Measurements from ENCODE around the gene IKBIP. TPM values are rescaled to one million over a fixed set of nuclear protein-coding genes. Genes with fewer than 3 reads are reported as not detected.

IKBIP gene
- total and polyA plus RNA-seq, 7 donors = 2.1 to 6.0 (median 3.6) TPM

DNA sequence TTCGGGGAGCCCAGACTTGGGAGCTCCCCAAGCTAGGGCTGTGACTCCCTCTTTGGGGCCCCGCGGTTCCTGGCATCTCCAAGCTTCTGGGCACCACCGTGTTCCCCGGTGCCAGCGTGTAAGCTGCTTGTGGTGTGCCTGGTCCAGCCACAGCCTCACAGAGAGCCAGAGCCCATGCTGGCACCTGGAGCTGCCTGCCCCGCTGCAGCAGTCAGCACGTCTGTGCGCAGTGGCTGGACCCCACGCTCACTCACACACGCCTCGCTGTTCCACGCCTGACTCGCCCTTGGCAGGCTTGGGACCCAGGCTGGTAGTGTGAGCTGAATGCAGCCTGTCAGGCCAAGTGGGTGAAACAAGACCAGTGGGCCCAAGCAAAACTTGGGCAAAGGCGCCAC, 35.0 kb upstream of the IKBIP start:
- intact Hi-C loops (cut with DNase I) = no loop called here
- 93 to 97% (median 95%) methylated on average over 15 of the region's 15 CpGs for WGBS, 3 donors
- DNase-seq (no peak), ATAC-seq (no peak)
- no peaks in the 10 kb centered on the region for H3K27me3 ChIP-seq (ENCODE audit: insufficient read depth in 3 of 3, low read length in 2 of 3)
- no peaks in the 10 kb centered on the region for H3K4me1 ChIP-seq
- H3K4me3 ChIP-seq = no peak overlapping the region
- H3K36me3 ChIP-seq (ENCODE audit: insufficient read depth in 1 of 2, low read depth in 1 of 2) = peaks cover 9 to 90% of the 10 kb centered on the region in 2 donors
- TF ChIP-seq, protein P1, sequence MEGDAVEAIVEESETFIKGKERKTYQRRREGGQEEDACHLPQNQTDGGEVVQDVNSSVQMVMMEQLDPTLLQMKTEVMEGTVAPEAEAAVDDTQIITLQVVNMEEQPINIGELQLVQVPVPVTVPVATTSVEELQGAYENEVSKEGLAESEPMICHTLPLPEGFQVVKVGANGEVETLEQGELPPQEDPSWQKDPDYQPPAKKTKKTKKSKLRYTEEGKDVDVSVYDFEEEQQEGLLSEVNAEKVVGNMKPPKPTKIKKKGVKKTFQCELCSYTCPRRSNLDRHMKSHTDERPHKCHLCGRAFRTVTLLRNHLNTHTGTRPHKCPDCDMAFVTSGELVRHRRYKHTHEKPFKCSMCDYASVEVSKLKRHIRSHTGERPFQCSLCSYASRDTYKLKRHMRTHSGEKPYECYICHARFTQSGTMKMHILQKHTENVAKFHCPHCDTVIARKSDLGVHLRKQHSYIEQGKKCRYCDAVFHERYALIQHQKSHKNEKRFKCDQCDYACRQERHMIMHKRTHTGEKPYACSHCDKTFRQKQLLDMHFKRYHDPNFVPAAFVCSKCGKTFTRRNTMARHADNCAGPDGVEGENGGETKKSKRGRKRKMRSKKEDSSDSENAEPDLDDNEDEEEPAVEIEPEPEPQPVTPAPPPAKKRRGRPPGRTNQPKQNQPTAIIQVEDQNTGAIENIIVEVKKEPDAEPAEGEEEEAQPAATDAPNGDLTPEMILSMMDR (IDR thresholded peaks at IDR 0.05) = no peak
- H3K27ac ChIP-seq = no peak overlapping the region
- no peaks in the 10 kb centered on the region for H3K9me3 ChIP-seq

DNA sequence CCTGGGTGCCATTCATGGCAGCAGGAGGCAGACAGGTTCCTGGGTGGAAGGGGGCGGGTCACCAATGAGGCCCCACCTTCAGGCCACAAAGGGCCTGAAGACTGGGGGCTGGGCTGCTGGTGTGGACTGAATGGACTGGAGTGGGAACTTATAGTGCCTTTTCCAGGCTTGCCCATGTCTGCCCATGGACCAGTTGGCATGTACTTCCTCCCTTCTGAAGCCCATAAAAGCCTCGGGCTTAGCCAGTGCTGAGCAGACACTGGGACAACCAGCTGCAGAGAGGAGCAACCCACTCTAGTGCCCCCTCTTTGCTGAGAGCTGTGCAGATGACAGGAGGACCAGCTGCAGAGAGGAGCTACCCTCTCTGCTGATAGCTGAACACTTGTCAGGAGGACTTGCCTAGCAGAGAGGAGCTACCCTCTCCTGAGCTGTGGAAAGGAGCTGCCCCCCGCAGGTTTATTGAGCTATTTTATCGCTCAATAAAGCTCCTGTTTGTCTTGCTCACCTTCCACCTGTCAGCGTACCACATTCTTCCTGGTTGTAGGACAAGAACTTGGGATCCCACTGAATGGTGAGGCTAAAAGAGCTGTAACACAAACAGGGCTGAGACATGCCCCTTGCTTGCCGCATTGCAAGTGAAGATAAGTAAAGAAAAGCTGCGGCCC, 34.5 kb upstream of the IKBIP start:
- DNase-seq (no peak), ATAC-seq (no peak)
- TF ChIP-seq, protein P1 (IDR thresholded peaks at IDR 0.05) = no peak
- intact Hi-C loops (cut with DNase I) = no loop called here
- no peak overlapping the region for H3K4me3 ChIP-seq
- H3K27ac ChIP-seq = no peak overlapping the region
- H3K4me1 ChIP-seq = no peaks in the 10 kb centered on the region
- WGBS, 3 donors = 92 to 98% (median 94%) methylated on average over 7 of the region's 7 CpGs
- H3K9me3 ChIP-seq = no peaks in the 10 kb centered on the region
- H3K36me3 ChIP-seq (ENCODE audit: insufficient read depth in 1 of 2, low read depth in 1 of 2) = peaks cover 9 to 92% of the 10 kb centered on the region in 2 donors
- H3K27me3 ChIP-seq (ENCODE audit: insufficient read depth in 3 of 3, low read length in 2 of 3) = no peaks in the 10 kb centered on the region

DNA sequence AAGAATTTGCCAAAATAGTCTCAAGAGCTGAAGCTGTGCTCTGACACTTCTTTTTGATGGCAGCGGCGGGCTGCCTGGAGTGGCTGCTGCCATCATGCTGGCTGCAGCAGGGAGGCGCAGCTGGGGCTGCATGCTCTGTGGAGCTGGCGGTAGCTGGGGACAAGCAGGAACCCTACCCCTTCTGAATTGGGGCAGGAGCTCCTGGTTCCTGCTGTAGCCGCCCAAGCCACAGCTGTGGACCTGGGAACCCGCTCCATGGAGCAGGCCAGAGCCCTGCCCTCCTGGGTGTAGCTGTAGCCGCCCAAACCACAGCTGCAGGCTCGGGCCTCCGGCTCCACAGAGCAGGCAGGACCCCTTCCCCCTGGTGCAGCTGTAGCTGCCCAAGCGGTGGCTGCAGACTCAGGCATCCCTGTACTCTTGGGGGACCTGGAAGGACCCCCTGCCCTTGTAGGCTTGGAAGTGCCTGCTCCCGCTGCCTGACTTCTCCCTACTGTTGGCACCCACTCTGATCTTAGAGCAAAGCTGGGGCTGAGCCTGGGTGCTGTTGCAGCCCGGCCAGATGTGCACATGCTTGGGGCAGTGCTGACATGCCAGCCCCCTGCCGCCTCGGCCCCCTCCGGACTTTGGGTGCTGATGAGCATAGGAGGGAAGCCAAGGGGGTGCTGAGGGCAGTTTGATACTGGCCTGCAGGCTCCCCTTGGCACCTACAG, 33.8 kb upstream of the IKBIP start:
- 93 to 96% (median 93%) methylated on average over 15 of the region's 15 CpGs for WGBS, 3 donors
- H3K9me3 ChIP-seq = no peaks in the 10 kb centered on the region
- no peaks in the 10 kb centered on the region for H3K27me3 ChIP-seq (ENCODE audit: insufficient read depth in 3 of 3, low read length in 2 of 3)
- intact Hi-C loops (cut with DNase I) = no loop called here
- TF ChIP-seq, protein P1 (IDR thresholded peaks at IDR 0.05) = no peak
- H3K4me3 ChIP-seq = no peak overlapping the region
- no peak overlapping the region for H3K27ac ChIP-seq
- ATAC-seq (no peak), DNase-seq (no peak)
- H3K36me3 ChIP-seq (ENCODE audit: insufficient read depth in 1 of 2, low read depth in 1 of 2) = peaks cover 9 to 92% of the 10 kb centered on the region in 2 donors
- no peaks in the 10 kb centered on the region for H3K4me1 ChIP-seq

DNA sequence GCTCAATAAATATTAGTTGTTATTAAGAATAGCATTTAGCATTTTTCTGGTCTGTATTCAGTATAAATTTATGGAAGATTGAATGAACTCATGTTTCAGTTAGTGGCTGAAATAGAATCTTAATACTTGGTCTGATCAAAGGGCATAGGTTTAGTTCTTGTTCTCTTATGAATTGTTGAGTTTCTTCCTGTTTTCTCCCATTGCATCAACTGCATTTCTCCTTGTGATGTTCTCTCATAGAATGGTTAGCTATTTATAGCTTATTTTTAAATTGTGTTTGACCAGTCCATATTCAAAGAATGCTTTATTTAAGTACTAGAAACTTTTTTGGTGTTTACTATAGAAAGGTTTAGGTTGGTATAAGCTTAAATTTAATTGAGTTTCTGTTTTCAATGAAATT, 30.3 kb upstream of the IKBIP start:
- Histone ChIP-seq H3K9me3 (no peaks in the 10 kb centered on the region), H3K4me1 (no peaks in the 10 kb centered on the region), H3K27ac (no peak overlapping the region), H3K36me3 (ENCODE audit: insufficient read depth in 1 of 2, low read depth in 1 of 2) (peaks cover 0 to 83% of the 10 kb centered on the region in 2 donors), H3K4me3 (no peak overlapping the region), H3K27me3 (ENCODE audit: insufficient read depth in 3 of 3, low read length in 2 of 3) (no peaks in the 10 kb centered on the region)
- no peak for ATAC-seq
- DNase-seq = no peak
- TF ChIP-seq, protein P1 (IDR thresholded peaks at IDR 0.05) = no peak
- intact Hi-C loops (cut with DNase I) = no loop called here

Measured in psoas muscle (tissue), 8 donors.